HL-60 (cell line): Measurements from ENCODE around the gene TENM4.

Experiments
- CTCF ChIP-seq: IDR thresholded peaks from one replicate; pipeline ENCODE4 v1.5.1; 2011; ENCODE audit warnings: low read length, control low read depth, inconsistent platforms; ENCODE audit not compliant: insufficient read depth
- REST ChIP-seq: IDR thresholded peaks from 2 replicates; pipeline ENCODE4 v1.6.1; 2012; ENCODE audit warnings: low read depth; ENCODE audit not compliant: insufficient replicate concordance

GRCh38 chr11:79060081-79060953 is 380.5 kb downstream of the TENM4 start:
- TF ChIP-seq CTCF (no peak), REST (no peak)
